ENCODE data around the gene TPP2.

Gene TPP2

DNA sequence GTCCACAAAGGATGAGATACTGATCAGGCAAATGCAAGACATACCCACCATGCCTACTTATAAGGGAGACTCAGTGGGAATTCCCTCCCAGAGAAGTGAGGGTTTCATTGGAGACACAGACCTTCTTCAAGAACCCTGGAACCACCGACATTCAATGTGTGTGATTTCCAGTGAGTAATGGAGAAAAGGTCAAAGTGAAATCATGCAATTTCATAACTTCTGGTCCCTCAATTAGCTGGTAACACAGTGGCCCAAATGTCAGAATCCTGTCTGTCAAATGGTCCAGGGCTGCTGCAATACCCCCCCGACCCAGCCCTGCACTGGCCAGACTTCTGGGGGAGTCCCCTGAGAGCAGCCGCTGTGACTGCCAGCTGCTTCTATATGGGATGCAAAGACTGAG lies 102.7 kb downstream of the TPP2 start:
- DNase-seq = no peak
- TF ChIP-seq GATA1 (IDR thresholded peaks at IDR 0.05; ENCODE audit: low read depth, low read length) (no peak), POLR2A (IDR thresholded peaks at IDR 0.05; ENCODE audit: low read length) (no peak)

GRCh38 chr13:102700088-102701031 lies 103.6 kb downstream of the TPP2 start:
- DNase-seq = no peak
- TF ChIP-seq GATA1 (IDR thresholded peaks at IDR 0.05; ENCODE audit: low read depth, low read length) (no peak), POLR2A (IDR thresholded peaks at IDR 0.05; ENCODE audit: low read length) (no peak)

GRCh38 chr13:102701331-102701730 lies 104.5 kb downstream of the TPP2 start:
- TF ChIP-seq GATA1 (IDR thresholded peaks at IDR 0.05; ENCODE audit: low read depth, low read length) (no peak), POLR2A (IDR thresholded peaks at IDR 0.05; ENCODE audit: low read length) (no peak)

DNA sequence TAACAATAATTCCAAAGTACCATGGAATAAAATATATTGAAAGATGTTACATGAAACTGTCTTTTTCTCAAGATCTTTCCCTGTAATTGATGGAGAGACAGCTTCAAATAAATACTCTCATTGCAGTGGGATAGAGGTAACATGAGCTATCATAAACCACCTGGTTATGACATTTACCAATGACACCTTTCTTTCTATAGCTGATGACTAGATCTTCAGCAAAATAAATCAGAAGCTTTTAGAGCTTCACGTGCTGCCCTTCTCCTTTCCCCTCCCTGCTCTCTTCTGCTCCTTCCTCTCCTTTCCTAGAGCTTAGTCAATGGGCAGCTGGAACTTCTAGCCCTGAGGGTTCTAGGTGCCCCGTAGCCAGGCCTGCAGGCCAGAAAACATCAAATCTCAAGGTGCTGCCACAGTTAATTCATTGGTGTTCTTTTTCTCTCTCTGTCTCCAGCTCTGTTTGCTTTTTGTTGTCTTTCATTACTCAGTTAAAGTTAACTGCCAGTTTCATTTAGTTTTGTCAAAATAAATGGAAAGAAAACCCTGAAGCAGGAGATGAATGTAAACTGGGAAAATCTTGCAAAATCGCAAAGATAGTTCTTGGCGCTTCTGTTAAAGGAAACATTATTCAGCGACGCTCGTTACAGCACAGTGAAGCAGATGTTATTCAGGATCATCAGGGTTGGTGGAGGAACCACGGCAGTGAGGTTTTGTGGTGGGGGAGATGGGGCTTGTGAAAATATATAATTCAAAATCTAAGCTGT lies 106.4 kb downstream of the TPP2 start:
- DNase-seq = no peak
- TF ChIP-seq POLR2A (IDR thresholded peaks at IDR 0.05; ENCODE audit: low read length) = no peak
- no peak for TF ChIP-seq GATA1 (IDR thresholded peaks at IDR 0.05; ENCODE audit: low read depth, low read length)

More at GRCh38 chr13:102701331-102701730, 104.5 kb downstream of the TPP2 start:
- no peak for DNase-seq

GRCh38 chr13:102703726-102704035 lies 106.9 kb downstream of the TPP2 start:
- no peak for DNase-seq
- TF ChIP-seq GATA1 (IDR thresholded peaks at IDR 0.05; ENCODE audit: low read depth, low read length) (no peak), POLR2A (IDR thresholded peaks at IDR 0.05; ENCODE audit: low read length) (no peak)

GRCh38 chr13:102704238-102705058 lies 107.7 kb downstream of the TPP2 start:
- TF ChIP-seq POLR2A (IDR thresholded peaks at IDR 0.05; ENCODE audit: low read length) (no peak), GATA1 (IDR thresholded peaks at IDR 0.05; ENCODE audit: low read depth, low read length) (no peak)
- DNase-seq = no peak

- no peak for DNase-seq
- TF ChIP-seq POLR2A (IDR thresholded peaks at IDR 0.05; ENCODE audit: low read length) (no peak), GATA1 (IDR thresholded peaks at IDR 0.05; ENCODE audit: low read depth, low read length) (no peak)
Observed at GRCh38 chr13:102707467-102707866, 110.7 kb downstream of the TPP2 start.

- DNase-seq = no peak
- no peak for TF ChIP-seq GATA1 (IDR thresholded peaks at IDR 0.05; ENCODE audit: low read depth, low read length)
- TF ChIP-seq POLR2A (IDR thresholded peaks at IDR 0.05; ENCODE audit: low read length) = no peak
Observed at GRCh38 chr13:102708211-102708610, 111.4 kb downstream of the TPP2 start.

- no peak for DNase-seq
- TF ChIP-seq POLR2A (IDR thresholded peaks at IDR 0.05; ENCODE audit: low read length) = no peak
- no peak for TF ChIP-seq GATA1 (IDR thresholded peaks at IDR 0.05; ENCODE audit: low read depth, low read length)
Observed at GRCh38 chr13:102708991-102709390, 112.2 kb downstream of the TPP2 start.

- TF ChIP-seq GATA1 (IDR thresholded peaks at IDR 0.05; ENCODE audit: low read depth, low read length) (no peak), POLR2A (IDR thresholded peaks at IDR 0.05; ENCODE audit: low read length) (no peak)
- no peak for DNase-seq
Observed at GRCh38 chr13:102709536-102709935, 112.8 kb downstream of the TPP2 start.

DNA sequence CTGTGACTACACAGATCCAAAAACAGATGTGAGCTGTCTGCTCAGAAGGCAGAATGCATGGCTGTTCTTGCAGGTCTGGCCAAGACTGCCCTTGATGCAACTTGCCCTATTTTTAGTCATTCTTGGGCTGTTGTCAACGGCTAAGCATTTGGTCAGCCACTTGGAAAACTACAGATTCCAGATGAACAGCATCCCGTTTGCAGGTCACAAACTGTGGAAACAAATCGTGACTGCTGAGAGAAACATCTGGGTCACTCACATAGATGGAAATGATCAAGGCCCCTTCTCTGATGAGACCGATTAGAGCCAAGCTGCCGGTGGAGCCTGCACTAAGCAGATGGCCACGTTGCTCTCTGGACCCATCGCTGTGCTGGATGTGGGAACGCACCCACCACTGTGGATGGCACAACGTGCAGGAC lies 113.5 kb downstream of the TPP2 start:
- no peak for TF ChIP-seq POLR2A (IDR thresholded peaks at IDR 0.05; ENCODE audit: low read length)
- no peak for TF ChIP-seq GATA1 (IDR thresholded peaks at IDR 0.05; ENCODE audit: low read depth, low read length)
- DNase-seq = no peak

GRCh38 chr13:102715447-102715846 lies 118.7 kb downstream of the TPP2 start:
- TF ChIP-seq GATA1 (IDR thresholded peaks at IDR 0.05; ENCODE audit: low read depth, low read length) (no peak), POLR2A (IDR thresholded peaks at IDR 0.05; ENCODE audit: low read length) (no peak)
- no peak for DNase-seq

- TF ChIP-seq GATA1 (IDR thresholded peaks at IDR 0.05; ENCODE audit: low read depth, low read length) (no peak), POLR2A (IDR thresholded peaks at IDR 0.05; ENCODE audit: low read length) (no peak)
- no peak for DNase-seq
Observed at GRCh38 chr13:102718746-102719145, 122.0 kb downstream of the TPP2 start.

DNA sequence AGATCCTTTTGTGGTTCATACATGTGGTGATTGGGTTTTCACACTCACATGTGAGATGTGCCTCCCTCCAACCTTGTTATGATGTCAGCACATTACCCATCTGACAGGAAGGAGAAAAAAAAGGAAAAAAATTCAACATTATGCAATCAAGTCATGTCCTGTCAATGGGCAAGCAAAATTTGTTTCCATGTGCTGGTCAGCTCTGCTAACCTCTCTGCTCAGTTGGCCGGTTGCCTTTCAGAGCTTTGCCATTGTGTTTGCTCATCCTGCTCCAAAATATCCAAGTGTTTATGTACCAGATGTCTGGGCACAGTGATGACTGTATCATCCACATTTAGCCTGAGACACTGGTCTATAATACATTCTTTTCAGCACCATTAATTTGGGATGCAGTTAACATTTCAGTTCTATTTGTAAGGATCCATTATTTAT lies 125.0 kb downstream of the TPP2 start:
- DNase-seq = no peak
- TF ChIP-seq POLR2A (IDR thresholded peaks at IDR 0.05; ENCODE audit: low read length) (no peak), GATA1 (IDR thresholded peaks at IDR 0.05; ENCODE audit: low read depth, low read length) (no peak)

Data from erythroblast (primary cell).